WTC11 (cell line): ENCODE data around the gene CDK2AP2. TPM values are rescaled to one million over a fixed set of nuclear protein-coding genes. Genes with fewer than 3 reads are reported as not detected.

Source experiments
- ATAC-seq: fragments of 200-7000 bp; cut with Tn5 transposase; 2 replicates; pipeline ENCODE4 v1.10.0; 2021; ENCODE audit warnings: mild to moderate bottlenecking, moderate library complexity
- CTCF ChIA-PET: fragments of 300-600 bp; sonication (Branson Sonifier 250); formaldehyde crosslinking; loops from one replicate; lab custom pipeline; 2021; ENCODE audit warnings: antibody characterized with exemption; lab: Charles Lee
- POLR2A ChIA-PET: fragments of 350-600 bp; sonication (Branson Sonifier 250); formaldehyde crosslinking; loops from one replicate; lab custom pipeline; 2021; ENCODE audit warnings: antibody characterized with exemption; lab: Charles Lee
- DNase-seq: peaks from one replicate; pipeline ENCODE4 v3.0.0; 2021; ENCODE audit warnings: low spot score
- H3K27ac Mint-ChIP-seq: 2 replicates; pipeline ENCODE4 v1.8.0; 2021; ENCODE audit warnings: mixed read lengths
- H3K27me3 Mint-ChIP-seq: 2 replicates; pipeline ENCODE4 v1.8.0; 2021; ENCODE audit warnings: low read depth, mild to moderate bottlenecking, moderate library complexity, mixed read lengths
- H3K36me3 Mint-ChIP-seq: 2 replicates; pipeline ENCODE4 v1.8.0; 2021; ENCODE audit warnings: mixed read lengths
- H3K4me1 Mint-ChIP-seq: 2 replicates; pipeline ENCODE4 v1.8.0; 2022; ENCODE audit warnings: mixed read lengths
- H3K4me3 Mint-ChIP-seq: 2 replicates; pipeline ENCODE4 v1.8.0; 2021; ENCODE audit warnings: mild to moderate bottlenecking, moderate library complexity, mixed read lengths
- H3K9me3 Mint-ChIP-seq: 2 replicates; pipeline ENCODE4 v1.8.0; 2021; ENCODE audit warnings: mixed read lengths
- ATF6 ChIP-seq: sonication (generic); formaldehyde crosslinking; IDR thresholded peaks from 2 replicates; pipeline ENCODE4 v1.8.1; 2023; ENCODE audit warnings: mild to moderate bottlenecking, missing genetic modification reagents
- CREM ChIP-seq: sonication (generic); formaldehyde crosslinking; IDR thresholded peaks from 2 replicates; pipeline ENCODE4 v1.8.1; 2022; ENCODE audit warnings: mild to moderate bottlenecking, missing genetic modification reagents, moderate library complexity
- EMX1 ChIP-seq: fragments of 250-450 bp; sonication (Bioruptor Pico); IDR thresholded peaks from 2 replicates; pipeline ENCODE4 v1.8.0; 2021; ENCODE audit warnings: mild to moderate bottlenecking
- HMGXB4 ChIP-seq: sonication (generic); formaldehyde crosslinking; IDR thresholded peaks from 2 replicates; pipeline ENCODE4 v1.8.1; 2023; ENCODE audit warnings: mild to moderate bottlenecking, moderate library complexity, missing genetic modification reagents
- MXD4 ChIP-seq: fragments of 250-450 bp; sonication (Bioruptor Pico); IDR thresholded peaks from 2 replicates; pipeline ENCODE4 v1.8.0; 2021; ENCODE audit warnings: mild to moderate bottlenecking, moderate library complexity, borderline replicate concordance
- NFATC4 ChIP-seq: fragments of 250-450 bp; sonication (Bioruptor Pico); IDR thresholded peaks from 2 replicates; pipeline ENCODE4 v1.9.0; 2021; ENCODE audit warnings: mild to moderate bottlenecking
- NR1H2 ChIP-seq: sonication (generic); formaldehyde crosslinking; IDR thresholded peaks from 2 replicates; pipeline ENCODE4 v1.9.0; 2021; ENCODE audit warnings: mild to moderate bottlenecking, moderate library complexity, missing genetic modification reagents
- STAT6 ChIP-seq: sonication (generic); formaldehyde crosslinking; conservative IDR thresholded peaks from 2 replicates; pipeline ENCODE4 v1.8.1; 2023; ENCODE audit warnings: mild to moderate bottlenecking, low read depth, missing genetic modification reagents, moderate library complexity
- TEAD1 ChIP-seq: sonication (generic); formaldehyde crosslinking; IDR thresholded peaks from 2 replicates; pipeline ENCODE4 v1.8.0; 2022; ENCODE audit warnings: mild to moderate bottlenecking, missing genetic modification reagents
- TEAD4 ChIP-seq: sonication (generic); formaldehyde crosslinking; IDR thresholded peaks from 2 replicates; pipeline ENCODE4 v1.8.0; 2022; ENCODE audit warnings: mild to moderate bottlenecking, missing genetic modification reagents
- USF2 ChIP-seq: sonication (generic); formaldehyde crosslinking; IDR thresholded peaks from 2 replicates; pipeline ENCODE4 v1.8.1; 2023; ENCODE audit warnings: mild to moderate bottlenecking, missing genetic modification reagents, moderate library complexity
- ZNF281 ChIP-seq: sonication (generic); formaldehyde crosslinking; IDR thresholded peaks from 2 replicates; pipeline ENCODE4 v1.8.0; 2023; ENCODE audit warnings: mild to moderate bottlenecking, missing genetic modification reagents
- ZNF396 ChIP-seq: fragments of 250-450 bp; sonication (Bioruptor Pico); IDR thresholded peaks from 2 replicates; pipeline ENCODE4 v1.8.0; 2021; ENCODE audit warnings: mild to moderate bottlenecking, moderate library complexity, borderline replicate concordance
- ZNF423 ChIP-seq: fragments of 250-450 bp; sonication (Bioruptor Pico); IDR thresholded peaks from 2 replicates; pipeline ENCODE4 v2.1.2; 2022; ENCODE audit warnings: mild to moderate bottlenecking, moderate library complexity
- ZNF425 ChIP-seq: fragments of 250-450 bp; sonication (Bioruptor Pico); conservative IDR thresholded peaks from 2 replicates; pipeline ENCODE4 v1.9.0; 2021; ENCODE audit warnings: mild to moderate bottlenecking
- total RNA-seq: library from RNA; stranded (reverse); gene quantifications from 3 replicates; pipeline ENCODE4 v1.2.3, GENCODE V29; 2021

Gene CDK2AP2
- total RNA-seq, 1 experiment from 2014 or later: 53.1 TPM

GRCh38 chr11:67534070-67534679 is 26.2 kb upstream of the CDK2AP2 start (continued):
- TF ChIP-seq NFATC4 (no peak), HMGXB4 (CRISPR knock-in tag) (no peak), ATF6 (CRISPR knock-in tag) (no peak), ZNF396 (CRISPR knock-in tag) (no peak), ZNF281 (CRISPR knock-in tag) (no peak), ZNF423 (CRISPR knock-in tag) (no peak), ZNF425 (CRISPR knock-in tag) (no peak), CREM (CRISPR knock-in tag) (no peak)

GRCh38 chr11:67532889-67533288 is 24.9 kb upstream of the CDK2AP2 start:
- CTCF ChIA-PET: no interaction called here
- ATAC-seq: no peak
- POLR2A ChIA-PET: no interaction called here
- Mint-ChIP-seq H3K27ac (no peak overlapping the region), H3K4me1 (no peaks in the 10 kb centered on the region), H3K36me3 (peaks cover 21% of the 10 kb centered on the region), H3K9me3 (peaks cover 47% of the 10 kb centered on the region), H3K4me3 (no peak overlapping the region), H3K27me3 (peaks cover 28% of the 10 kb centered on the region)
- no peak for TF ChIP-seq TEAD4 (CRISPR knock-in tag)
- no peak for TF ChIP-seq NR1H2 (CRISPR knock-in tag)
- TF ChIP-seq USF2 (CRISPR knock-in tag): no peak
- TF ChIP-seq MXD4 (CRISPR knock-in tag): no peak
- TF ChIP-seq TEAD1 (CRISPR knock-in tag): no peak
- no peak for TF ChIP-seq CREM (CRISPR knock-in tag)
- TF ChIP-seq STAT6: no peak
- no peak for TF ChIP-seq EMX1
- DNase-seq: no peak
